SU-DHL-6 (cell line): ENCODE results near the gene LRRC26.

Experiments used
- H2AFZ ChIP-seq: fragments of 200-600 bp; sonication (generic); 2 replicates; pipeline ENCODE4 v1.6.1; 2014; ENCODE audit warnings: low read depth, mild to moderate bottlenecking, moderate library complexity, mixed read lengths, antibody characterized with exemption, low read length; ENCODE audit not compliant: severe bottlenecking
- H3F3A ChIP-seq: fragments of 200-600 bp; shearing (Covaris generic); 2 replicates; pipeline ENCODE4 v1.6.0; 2016; ENCODE audit warnings: antibody characterized with exemption, mild to moderate bottlenecking; ENCODE audit not compliant: insufficient read depth
- H3K27ac ChIP-seq: fragments of 200-600 bp; sonication (generic); 2 replicates; pipeline ENCODE4 v1.5.1; 2016; ENCODE audit warnings: low read depth, mild to moderate bottlenecking, low read length, moderate library complexity, mixed read lengths
- H3K27me3 ChIP-seq: fragments of 200-600 bp; sonication (generic), shearing (Covaris generic); 2 replicates; pipeline ENCODE4 v1.6.0; 2014; ENCODE audit warnings: mild to moderate bottlenecking, low read length
- H3K36me3 ChIP-seq: fragments of 200-600 bp; sonication (generic); 2 replicates; pipeline ENCODE4 v1.6.1; 2014; ENCODE audit warnings: mild to moderate bottlenecking, low read length, mixed read lengths
- H3K4me2 ChIP-seq: fragments of 300-600, 200-600 bp; shearing (Covaris generic), sonication (generic); 2 replicates; pipeline ENCODE4 v1.6.0; 2014; ENCODE audit warnings: low read length, low read depth, mild to moderate bottlenecking; ENCODE audit not compliant: poor library complexity, severe bottlenecking
- H3K4me3 ChIP-seq: fragments of 200-600 bp; sonication (generic); 2 replicates; pipeline ENCODE4 v1.5.1; 2014; ENCODE audit warnings: antibody characterized with exemption, low read length, mild to moderate bottlenecking, mixed read lengths; ENCODE audit not compliant: insufficient read depth, poor library complexity, severe bottlenecking
- H3K79me2 ChIP-seq: fragments of 200-600 bp; sonication (generic); 2 replicates; pipeline ENCODE4 v1.6.1; 2014; ENCODE audit warnings: mild to moderate bottlenecking, low read length, moderate library complexity; ENCODE audit not compliant: insufficient read depth
- H3K9ac ChIP-seq: fragments of 200-600 bp; sonication (generic); 2 replicates; pipeline ENCODE4 v1.7.0; 2014; ENCODE audit warnings: mild to moderate bottlenecking, low read length
- H3K9me2 ChIP-seq: fragments of 200-600 bp; sonication (generic); replicated peaks from 2 replicates; pipeline ENCODE4 v1.6.1; 2014; ENCODE audit warnings: low read length; ENCODE audit not compliant: insufficient read depth
- H3K9me3 ChIP-seq: fragments of 200-600 bp; sonication (generic); 2 replicates; pipeline ENCODE4 v1.6.1; 2014; ENCODE audit warnings: low read length, mixed read lengths; ENCODE audit not compliant: insufficient read depth
- H4K20me1 ChIP-seq: fragments of 200-600 bp; sonication (generic); 2 replicates; pipeline ENCODE4 v1.6.1; 2014; ENCODE audit warnings: low read depth, mild to moderate bottlenecking, antibody characterized with exemption, low read length, moderate library complexity, mixed read lengths
- CTCF ChIP-seq: fragments of 200-600 bp; sonication (generic); IDR thresholded peaks from one replicate; pipeline ENCODE4 v1.5.1; 2017; ENCODE audit warnings: antibody characterized with exemption, mild to moderate bottlenecking, low read length, moderate library complexity; ENCODE audit not compliant: insufficient read depth, poor library complexity, severe bottlenecking
- EZH2phosphoT487 ChIP-seq: fragments of 200-600 bp; sonication (generic), shearing (Covaris generic); conservative IDR thresholded peaks from 2 replicates; pipeline ENCODE4 v1.6.1; 2018; ENCODE audit warnings: mild to moderate bottlenecking, antibody characterized with exemption, low read length, moderate library complexity, mixed read lengths

The LRRC26 gene

GRCh38 chr9:137172901-137173795 is 3.3 kb upstream of the LRRC26 start:
- Histone ChIP-seq H3K79me2 (no peaks in the 10 kb centered on the region), H3K9me2 (no peaks in the 10 kb centered on the region), H3K36me3 (no peaks in the 10 kb centered on the region), H3K4me2 (no peak overlapping the region), H3K9me3 (no peaks in the 10 kb centered on the region), H3K4me3 (no peak overlapping the region), H2AFZ (no peak overlapping the region), H3F3A (no peaks in the 10 kb centered on the region), H3K27me3 (no peaks in the 10 kb centered on the region), H4K20me1 (no peaks in the 10 kb centered on the region), H3K9ac (no peak overlapping the region), H3K27ac (no peak overlapping the region)
- TF ChIP-seq CTCF = no peak
- no peak for TF ChIP-seq EZH2phosphoT487

GRCh38 chr9:137171149-137171900 is 1.5 kb upstream of the LRRC26 start:
- Histone ChIP-seq H3K27ac (no peak overlapping the region), H3K79me2 (no peaks in the 10 kb centered on the region), H3K4me3 (no peak overlapping the region), H3K9ac (no peak overlapping the region), H3K9me2 (no peaks in the 10 kb centered on the region), H2AFZ (no peak overlapping the region), H3K27me3 (no peaks in the 10 kb centered on the region), H4K20me1 (no peaks in the 10 kb centered on the region), H3K9me3 (no peaks in the 10 kb centered on the region), H3K4me2 (no peak overlapping the region), H3K36me3 (no peaks in the 10 kb centered on the region), H3F3A (no peaks in the 10 kb centered on the region)
- TF ChIP-seq EZH2phosphoT487 (no peak), CTCF (no peak)

GRCh38 chr9:137170486-137171148 is 766 bp upstream of the LRRC26 start:
- Histone ChIP-seq H3F3A (no peaks in the 10 kb centered on the region), H3K79me2 (no peaks in the 10 kb centered on the region), H3K36me3 (no peaks in the 10 kb centered on the region), H2AFZ (no peak overlapping the region), H3K9me2 (no peaks in the 10 kb centered on the region), H3K4me3 (no peak overlapping the region), H3K27me3 (no peaks in the 10 kb centered on the region), H4K20me1 (no peaks in the 10 kb centered on the region), H3K9ac (no peak overlapping the region), H3K27ac (no peak overlapping the region), H3K4me2 (no peak overlapping the region), H3K9me3 (no peaks in the 10 kb centered on the region)
- TF ChIP-seq EZH2phosphoT487 (no peak), CTCF (no peak)
